ENCODE data around the gene PLCD1. TPM values are rescaled to one million over a fixed set of nuclear protein-coding genes. Genes with fewer than 3 reads are reported as not detected.

The PLCD1 gene
- total RNA-seq, 1 experiment from 2014 or later: 27.1 TPM

GRCh38 chr3:38030126-38031021 lies 932 bp upstream of the PLCD1 start:
- Histone ChIP-seq H3K56ac (ENCODE audit: insufficient read length, low read depth, low read length) (no peak overlapping the region), H2BK120ac (ENCODE audit: low read depth, low read length, poor library complexity, severe bottlenecking) (no peak overlapping the region), H3K4ac (ENCODE audit: low read depth, low read length) (no peak overlapping the region), H3K23ac (ENCODE audit: insufficient read length, low read depth, low read length) (no peak overlapping the region), H3K4me2 (ENCODE audit: insufficient read depth, insufficient read length, low read length) (peak overlapping the region; percentile 59), H3K18ac (ENCODE audit: insufficient read length, low read depth, low read length) (peak overlapping the region; percentile 72), H3K9me3 (ENCODE audit: control insufficient read depth, low read depth, low read length) (no peaks in the 10 kb centered on the region), H2BK20ac (ENCODE audit: low read depth, low read length, poor library complexity, severe bottlenecking) (no peak overlapping the region), H4K8ac (replicated peaks; ENCODE audit: insufficient read length, low read depth, low read length) (no peak overlapping the region), H2BK12ac (ENCODE audit: insufficient read length, low read depth, low read length) (peak overlapping the region; percentile 38), H3K27me3 (ENCODE audit: insufficient read depth, low read length) (peaks cover 19% of the 10 kb centered on the region; the same call in 1 of the 2 replicates), H4K5ac (ENCODE audit: insufficient read length, low read depth, low read length) (peak overlapping the region; percentile 94), H4K20me1 (ENCODE audit: control insufficient read depth, insufficient read depth, insufficient read length) (no peaks in the 10 kb centered on the region), H3T11ph (ENCODE audit: low read length) (no peak overlapping the region), H3K14ac (ENCODE audit: insufficient read depth, low read length) (peak overlapping the region; percentile 88; the same call in 1 of the 2 replicates), H3K23me2 (ENCODE audit: insufficient read length, low read depth, low read length, poor library complexity, severe bottlenecking) (peaks cover 5% of the 10 kb centered on the region), H3K79me2 (ENCODE audit: insufficient read depth, low read length) (no peaks in the 10 kb centered on the region), H2AFZ (ENCODE audit: low read length) (no peak overlapping the region), H3K4me1 (ENCODE audit: insufficient read depth, low read length) (no peaks in the 10 kb centered on the region), H3K9ac (ENCODE audit: extremely low read depth, insufficient read length, low read length) (peak overlapping the region; percentile 65), H3K27ac (ENCODE audit: insufficient read length, low read depth, low read length) (no peak overlapping the region), H3K79me1 (ENCODE audit: insufficient read depth, low read depth, low read length, poor library complexity, severe bottlenecking) (no peaks in the 10 kb centered on the region), H2BK5ac (ENCODE audit: insufficient read length, low read length) (no peak overlapping the region), H2BK15ac (ENCODE audit: low read depth, low read length) (no peak overlapping the region), H4K91ac (ENCODE audit: insufficient read length, low read depth, low read length) (no peak overlapping the region), H2AK5ac (ENCODE audit: insufficient read length, low read length) (no peak overlapping the region)
- no peak for DNase-seq
- Mint-ChIP-seq H3K4me1 (peaks cover 8 to 15% of the 10 kb centered on the region in 2 experiments), H3K27me3 (ENCODE audit: low read depth) (peaks cover 64% of the 10 kb centered on the region), H3K36me3 (ENCODE audit: insufficient read depth in 1 of 3, low read depth in 3 of 3) (no peaks in the 10 kb centered on the region; a peak in 2 of 7 replicates), H3K9me3 (no peaks in the 10 kb centered on the region; a peak in 1 of 5 replicates), H3K4me3 (peak overlapping the region; percentile 51 to 76), H3K27ac (no peak overlapping the region)
- no peak for TF ChIP-seq CTCF (conservative IDR thresholded peaks at IDR 0.05)
- no CpG with 5 or more reads among the region's 8 CpGs for WGBS (ENCODE audit: extremely low coverage, insufficient read length, low lambda C conversion rate)

All from H9 (cell line).